Cardiac fibroblast (primary cell): ENCODE results near the gene FRMD8.

Experiments
- DNase-seq, 2 donors: peaks; one replicate each; pipeline versions ENCODE4 v3.0.0 to v3.0.0-alpha.2; 2010; ENCODE audit warnings: low read depth in 2 of 2
- H3K4me3 ChIP-seq, 2 donors: replicated peaks in 1 of 2; 1 replicate in 1 of 2; 2 replicates in 1 of 2; pipeline ENCODE4 v1.5.1; 2011; ENCODE audit warnings: low read depth in 2 of 2, low read length in 2 of 2, mild to moderate bottlenecking in 2 of 2, moderate library complexity in 1 of 2
- TF ChIP-seq, protein P1 (sequence below): IDR thresholded peaks from one replicate; pipeline ENCODE4 v1.5.1; 2011; ENCODE audit warnings: low read depth, mild to moderate bottlenecking, low read length, inconsistent platforms

Gene FRMD8

GRCh38 chr11:65416841-65417701, 30.6 kb downstream of the FRMD8 start:
- peak; percentile 16 to 32 for DNase-seq
- peak overlapping the region; percentile 34 to 36 for H3K4me3 ChIP-seq
- TF ChIP-seq, protein P1, sequence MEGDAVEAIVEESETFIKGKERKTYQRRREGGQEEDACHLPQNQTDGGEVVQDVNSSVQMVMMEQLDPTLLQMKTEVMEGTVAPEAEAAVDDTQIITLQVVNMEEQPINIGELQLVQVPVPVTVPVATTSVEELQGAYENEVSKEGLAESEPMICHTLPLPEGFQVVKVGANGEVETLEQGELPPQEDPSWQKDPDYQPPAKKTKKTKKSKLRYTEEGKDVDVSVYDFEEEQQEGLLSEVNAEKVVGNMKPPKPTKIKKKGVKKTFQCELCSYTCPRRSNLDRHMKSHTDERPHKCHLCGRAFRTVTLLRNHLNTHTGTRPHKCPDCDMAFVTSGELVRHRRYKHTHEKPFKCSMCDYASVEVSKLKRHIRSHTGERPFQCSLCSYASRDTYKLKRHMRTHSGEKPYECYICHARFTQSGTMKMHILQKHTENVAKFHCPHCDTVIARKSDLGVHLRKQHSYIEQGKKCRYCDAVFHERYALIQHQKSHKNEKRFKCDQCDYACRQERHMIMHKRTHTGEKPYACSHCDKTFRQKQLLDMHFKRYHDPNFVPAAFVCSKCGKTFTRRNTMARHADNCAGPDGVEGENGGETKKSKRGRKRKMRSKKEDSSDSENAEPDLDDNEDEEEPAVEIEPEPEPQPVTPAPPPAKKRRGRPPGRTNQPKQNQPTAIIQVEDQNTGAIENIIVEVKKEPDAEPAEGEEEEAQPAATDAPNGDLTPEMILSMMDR = no peak

- peak overlapping the region; percentile 20 to 36 for H3K4me3 ChIP-seq
- TF ChIP-seq, protein P1 = no peak
- peak; percentile 25 to 84 for DNase-seq
These were observed 31.4 kb downstream of the FRMD8 start for GRCh38 chr11:65417702-65418430.

DNA sequence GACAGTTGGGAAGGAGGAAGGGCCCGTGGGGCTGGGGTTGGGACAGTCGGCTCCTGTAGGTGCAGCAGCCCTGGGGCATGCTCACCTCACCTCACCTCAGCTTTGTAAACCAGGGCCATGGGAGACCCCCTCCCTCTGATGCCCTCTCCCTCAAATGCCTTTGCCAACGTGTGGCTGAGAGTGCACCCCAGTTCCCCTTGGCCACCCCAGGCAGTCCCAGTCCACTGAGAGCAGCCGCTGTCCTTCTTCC, 31.9 kb downstream of the FRMD8 start:
- DNase-seq = peak in 1 of 2 donors; percentile 48
- peak overlapping the region; percentile 34 to 40 for H3K4me3 ChIP-seq
- TF ChIP-seq, protein P1 = no peak

GRCh38 chr11:65418681-65419459, 32.4 kb downstream of the FRMD8 start:
- H3K4me3 ChIP-seq = peak overlapping the region; percentile 34 to 40
- TF ChIP-seq, protein P1 = no peak
- peak; percentile 98 to 99 for DNase-seq

GRCh38 chr11:65419460-65419771, 33.0 kb downstream of the FRMD8 start:
- peak overlapping the region; percentile 25 to 37 for H3K4me3 ChIP-seq
- TF ChIP-seq, protein P1 = no peak
- DNase-seq = no peak

- TF ChIP-seq, protein P1 = no peak
- peak; percentile 95 to 99 for DNase-seq
- H3K4me3 ChIP-seq = peak overlapping the region; percentile 25 to 37
These were observed 33.5 kb downstream of the FRMD8 start for GRCh38 chr11:65419772-65420481.
